DOHH2 (cell line): ENCODE data around the gene CSRP3.

ENCODE experiments used
- H3F3A ChIP-seq: fragments of 200-600 bp; sonication (generic), shearing (Covaris generic); 2 replicates; pipeline ENCODE4 v1.6.0; 2016; ENCODE audit warnings: antibody characterized with exemption, mild to moderate bottlenecking; ENCODE audit not compliant: control insufficient read depth, insufficient read depth
- H3K27ac ChIP-seq: fragments of 200-600 bp; sonication (generic); 2 replicates; pipeline ENCODE4 v1.5.1; 2014; ENCODE audit warnings: low read depth, mild to moderate bottlenecking, low read length, moderate library complexity
- H3K27me3 ChIP-seq: fragments of 200-600 bp; sonication (generic); 2 replicates; pipeline ENCODE4 v1.6.1; 2014; ENCODE audit warnings: mild to moderate bottlenecking, low read length, mixed read lengths; ENCODE audit not compliant: control insufficient read depth
- H3K36me3 ChIP-seq: fragments of 200-600 bp; sonication (generic); 2 replicates; pipeline ENCODE4 v1.6.1; 2014; ENCODE audit warnings: mild to moderate bottlenecking, low read length, moderate library complexity, mixed read lengths; ENCODE audit not compliant: control insufficient read depth
- H3K4me1 ChIP-seq: fragments of 200-600 bp; sonication (generic); 2 replicates; pipeline ENCODE4 v1.6.1; 2014; ENCODE audit warnings: mild to moderate bottlenecking, low read length, mixed read lengths; ENCODE audit not compliant: control insufficient read depth
- H3K4me2 ChIP-seq: fragments of 200-600 bp; sonication (generic); 2 replicates; pipeline ENCODE4 v1.6.0; 2014; ENCODE audit warnings: mild to moderate bottlenecking, low read length, moderate library complexity
- H3K4me3 ChIP-seq: fragments of 200-600 bp; sonication (generic); 2 replicates; pipeline ENCODE4 v1.5.1; 2014; ENCODE audit warnings: mild to moderate bottlenecking, low read length, mixed read lengths
- H3K79me2 ChIP-seq: fragments of 200-600 bp; sonication (generic); 2 replicates; pipeline ENCODE4 v1.6.1; 2014; ENCODE audit warnings: mild to moderate bottlenecking, low read length, mixed read lengths; ENCODE audit not compliant: control insufficient read depth
- H3K9me2 ChIP-seq: fragments of 200-600 bp; sonication (generic); replicated peaks from 2 replicates; pipeline ENCODE4 v1.6.1; 2014; ENCODE audit warnings: mild to moderate bottlenecking, low read length, mixed read lengths; ENCODE audit not compliant: control insufficient read depth
- H3K9me3 ChIP-seq: fragments of 200-600 bp; sonication (generic); 2 replicates; pipeline ENCODE4 v1.6.1; 2014; ENCODE audit warnings: antibody characterized with exemption, low read length, mixed read lengths; ENCODE audit not compliant: control insufficient read depth, insufficient read depth
- H4K20me1 ChIP-seq: fragments of 200-600 bp; sonication (generic); 2 replicates; pipeline ENCODE4 v1.6.0; 2014; ENCODE audit warnings: low read depth, mild to moderate bottlenecking, antibody characterized with exemption, low read length, moderate library complexity; ENCODE audit not compliant: control insufficient read depth, insufficient read depth
- EZH2phosphoT487 ChIP-seq: fragments of 200-600 bp; sonication (generic); IDR thresholded peaks from 2 replicates; pipeline ENCODE4 v1.6.1; 2017; ENCODE audit warnings: borderline replicate concordance, mild to moderate bottlenecking, antibody characterized with exemption, low read length, moderate library complexity, mixed read lengths
- TF ChIP-seq, protein P1 (sequence below): fragments of 200-600 bp; sonication (generic); IDR thresholded peaks from one replicate; pipeline ENCODE4 v1.5.1; 2014; ENCODE audit warnings: antibody characterized with exemption, mild to moderate bottlenecking, low read depth, low read length; ENCODE audit not compliant: poor library complexity, severe bottlenecking

Gene CSRP3

GRCh38 chr11:19134004-19134403, 67.8 kb downstream of the CSRP3 start:
- no peaks in the 10 kb centered on the region for H3K9me2 ChIP-seq
- peaks cover 28% of the 10 kb centered on the region for H3K79me2 ChIP-seq
- H3K36me3 ChIP-seq = peaks cover 26% of the 10 kb centered on the region
- no peak overlapping the region for H3K27ac ChIP-seq
- H3K27me3 ChIP-seq = no peaks in the 10 kb centered on the region
- H4K20me1 ChIP-seq = no peaks in the 10 kb centered on the region
- H3K4me2 ChIP-seq = no peak overlapping the region
- no peak overlapping the region for H3K4me3 ChIP-seq
- H3K9me3 ChIP-seq = no peaks in the 10 kb centered on the region
- no peaks in the 10 kb centered on the region for H3F3A ChIP-seq
- H3K4me1 ChIP-seq = no peaks in the 10 kb centered on the region
- no peak for TF ChIP-seq EZH2phosphoT487
- TF ChIP-seq, protein P1, sequence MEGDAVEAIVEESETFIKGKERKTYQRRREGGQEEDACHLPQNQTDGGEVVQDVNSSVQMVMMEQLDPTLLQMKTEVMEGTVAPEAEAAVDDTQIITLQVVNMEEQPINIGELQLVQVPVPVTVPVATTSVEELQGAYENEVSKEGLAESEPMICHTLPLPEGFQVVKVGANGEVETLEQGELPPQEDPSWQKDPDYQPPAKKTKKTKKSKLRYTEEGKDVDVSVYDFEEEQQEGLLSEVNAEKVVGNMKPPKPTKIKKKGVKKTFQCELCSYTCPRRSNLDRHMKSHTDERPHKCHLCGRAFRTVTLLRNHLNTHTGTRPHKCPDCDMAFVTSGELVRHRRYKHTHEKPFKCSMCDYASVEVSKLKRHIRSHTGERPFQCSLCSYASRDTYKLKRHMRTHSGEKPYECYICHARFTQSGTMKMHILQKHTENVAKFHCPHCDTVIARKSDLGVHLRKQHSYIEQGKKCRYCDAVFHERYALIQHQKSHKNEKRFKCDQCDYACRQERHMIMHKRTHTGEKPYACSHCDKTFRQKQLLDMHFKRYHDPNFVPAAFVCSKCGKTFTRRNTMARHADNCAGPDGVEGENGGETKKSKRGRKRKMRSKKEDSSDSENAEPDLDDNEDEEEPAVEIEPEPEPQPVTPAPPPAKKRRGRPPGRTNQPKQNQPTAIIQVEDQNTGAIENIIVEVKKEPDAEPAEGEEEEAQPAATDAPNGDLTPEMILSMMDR = no peak
